HepG2 (cell line): ENCODE measurements around the gene MBD3L5. TPM values are rescaled to one million over a fixed set of nuclear protein-coding genes. Genes with fewer than 3 reads are reported as not detected.

ENCODE experiments used
- ATAC-seq: fragments of 200-7000 bp; cut with Tn5 transposase; 3 replicates; pipeline ENCODE4 v1.9.1; 2020; ENCODE audit warnings: mild to moderate bottlenecking, moderate library complexity
- BruUV-seq: library from RNA; stranded (reverse); fragments of 400-500 nt; replicated peaks from 2 replicates; lab custom pipeline; 2021; lab: Mats Ljungman, UMichigan
- CTCF ChIA-PET: fragments of 300-600 bp; formaldehyde crosslinking; extraction: SDS; loops from one replicate; lab custom pipeline; 2021; ENCODE audit warnings: low total read pairs, inconsistent platforms, low intra/inter-chr PET ratio; lab: Yijun Ruan, JAX
- POLR2A ChIA-PET: fragments of 350-600 bp; sonication (Branson Sonifier 250); formaldehyde crosslinking; loops from one replicate; lab custom pipeline; 2020; ENCODE audit warnings: antibody characterized with exemption, inconsistent platforms; lab: Yijun Ruan, JAX
- DNase-seq: peaks from one replicate; pipeline ENCODE4 v3.0.0-alpha.2; 2015; ENCODE audit warnings: low spot score
- FAIRE-seq: peaks from 3 replicates; lab custom pipeline; 2011; peaks lifted over from hg19 to GRCh38; lab: Jason Lieb, UNC
- H2AFZ ChIP-seq: one replicate; pipeline ENCODE4 v1.6.1; 2011; ENCODE audit warnings: low read length, inconsistent platforms
- H3K27ac ChIP-seq: fragments of 300-600 bp; 3 replicates; pipeline ENCODE4 v1.8.0; 2011; ENCODE audit warnings: mixed run types, mild to moderate bottlenecking, mixed read lengths, low read length, inconsistent platforms; ENCODE audit not compliant: insufficient read depth; ENCODE audit errors: extremely low read length
- H3K27me3 ChIP-seq, 2 experiments: fragments of 200-600 bp in 1 of 2; 2 replicates in 1 of 2; 3 replicates in 1 of 2; pipeline versions ENCODE4 v1.6.0 to v1.8.0; 2011; ENCODE audit warnings: low read length in 2 of 2, mild to moderate bottlenecking in 2 of 2, moderate library complexity in 2 of 2, inconsistent platforms in 1 of 2; ENCODE audit not compliant: insufficient read depth in 2 of 2, control insufficient read depth in 1 of 2
- H3K36me3 ChIP-seq, 2 experiments: fragments of 200-600 bp in 1 of 2; replicated peaks in 1 of 2; 2 replicates in 1 of 2; 3 replicates in 1 of 2; pipeline versions ENCODE4 v1.5.1 to v1.8.0; 2011; ENCODE audit warnings: low read length in 2 of 2, inconsistent platforms in 1 of 2; ENCODE audit not compliant: insufficient read depth in 2 of 2, control insufficient read depth in 1 of 2
- H3K4me1 ChIP-seq: 2 replicates; pipeline ENCODE4 v1.5.1; 2012; ENCODE audit warnings: low read length, inconsistent platforms; ENCODE audit not compliant: insufficient read depth
- H3K4me2 ChIP-seq: 2 replicates; pipeline ENCODE4 v1.6.0; 2011; ENCODE audit warnings: low read depth, low read length, inconsistent platforms
- H3K4me3 ChIP-seq, 3 experiments: fragments of 200-600 bp in 1 of 3; sonication (generic), shearing (Covaris generic) in 1 of 3; replicated peaks in 1 of 3; 2 replicates each; pipeline ENCODE4 v1.5.1; 2011 to 2016; ENCODE audit warnings: low read length in 3 of 3, inconsistent platforms in 2 of 3, low read depth in 2 of 3, mild to moderate bottlenecking in 2 of 3, control low read depth in 1 of 3, mixed read lengths in 1 of 3; ENCODE audit not compliant: insufficient read depth in 1 of 3
- H3K79me2 ChIP-seq: one replicate; pipeline ENCODE4 v1.6.1; 2011; ENCODE audit warnings: low read length, inconsistent platforms; ENCODE audit not compliant: insufficient read depth
- H3K9ac ChIP-seq: 2 replicates; pipeline ENCODE4 v1.6.0; 2011; ENCODE audit warnings: mild to moderate bottlenecking, low read depth, low read length, inconsistent platforms; ENCODE audit not compliant: insufficient read depth
- H3K9me3 ChIP-seq: 2 replicates; pipeline ENCODE4 v1.5.1; 2012; ENCODE audit warnings: mild to moderate bottlenecking, low read length
- H4K20me1 ChIP-seq: 2 replicates; pipeline ENCODE4 v1.6.0; 2011; ENCODE audit warnings: inconsistent platforms, mild to moderate bottlenecking, low read length, moderate library complexity; ENCODE audit not compliant: insufficient read depth
- KLF9 ChIP-seq: IDR thresholded peaks from 2 replicates; pipeline ENCODE4 v1.6.1; 2016; ENCODE audit warnings: low read depth
- MBD4 ChIP-seq: IDR thresholded peaks from 2 replicates; pipeline ENCODE4 v1.6.1; 2012; ENCODE audit warnings: low read length, inconsistent platforms, borderline replicate concordance
- PAX8 ChIP-seq: sonication (generic); formaldehyde crosslinking; IDR thresholded peaks from 2 replicates; pipeline ENCODE4 v1.8.0; 2022; ENCODE audit warnings: mild to moderate bottlenecking, missing genetic modification reagents, borderline replicate concordance
- ZMYM3 ChIP-seq: sonication (generic); formaldehyde crosslinking; IDR thresholded peaks from 2 replicates; pipeline ENCODE4 v1.5.1; 2020; ENCODE audit warnings: mild to moderate bottlenecking, missing genetic modification reagents
- ZNF121 ChIP-seq: sonication (generic); formaldehyde crosslinking; IDR thresholded peaks from 2 replicates; pipeline ENCODE4 v1.5.0; 2020; ENCODE audit warnings: mild to moderate bottlenecking, missing genetic modification reagents
- ZSCAN21 ChIP-seq: sonication (generic); formaldehyde crosslinking; IDR thresholded peaks from 2 replicates; pipeline ENCODE4 v1.8.0; 2022; ENCODE audit warnings: mild to moderate bottlenecking, missing genetic modification reagents, moderate library complexity, borderline replicate concordance
- WGBS: methylation state at CpG from one replicate; pipeline ENCODE4 v1.1.6; 2017; ENCODE audit warnings: low lambda C conversion rate; 5-methylcytosine and 5-hydroxymethylcytosine counted together
- in situ Hi-C: cut with HindIII; loops from 2 replicates; pipeline ENCODE4 v1.10.0; 2017; ENCODE audit warnings: low pct_unique_long_range_greater_than_20kb; ENCODE audit not compliant: extremely low pct_ligation_motif_present
- intact Hi-C: fragments of 100-400 bp; cut with micrococcal nuclease; formaldehyde crosslinking; loops from one replicate; pipeline ENCODE4 v1.10.0; 2022; ENCODE audit not compliant: unreplicated experiment
- polyA plus RNA-seq, 8 experiments: library from polyadenylated mRNA; depleted of rRNA in 3 of 8; stranded (reverse) in 7 of 8; unstranded in 1 of 8; fragments of >200 nt; fragmentation: Illumina TruSeq in 4 of 8; extraction: Trizol in 4 of 8; gene quantifications; 2 replicates each; pipeline versions ENCODE4 v1.2.1 to v1.2.3, GENCODE V29; 2011 to 2016; ENCODE audit warnings: low read depth in 4 of 8, missing spikeins in 1 of 8, mixed read lengths in 1 of 8; ENCODE audit not compliant: insufficient read depth in 1 of 8
- total RNA-seq, 5 experiments: library from RNA; depleted of rRNA; stranded (reverse); fragments of >200 nt; fragmentation: Illumina TruSeq; extraction: Trizol; gene quantifications; 2 replicates each; pipeline ENCODE4 v1.2.3, GENCODE V29; 2016; ENCODE audit warnings: low read depth in 1 of 5
- TF ChIP-seq, protein P1 (sequence below): sonication (generic); formaldehyde crosslinking; IDR thresholded peaks from 2 replicates; pipeline ENCODE4 v1.5.0; 2020; ENCODE audit warnings: mild to moderate bottlenecking, missing genetic modification reagents

Gene MBD3L5
- total and polyA plus RNA-seq, 2 of the 13 experiments (the other 11 are each of a cell fraction or from before 2014, with no cell fraction given): not detected

DNA sequence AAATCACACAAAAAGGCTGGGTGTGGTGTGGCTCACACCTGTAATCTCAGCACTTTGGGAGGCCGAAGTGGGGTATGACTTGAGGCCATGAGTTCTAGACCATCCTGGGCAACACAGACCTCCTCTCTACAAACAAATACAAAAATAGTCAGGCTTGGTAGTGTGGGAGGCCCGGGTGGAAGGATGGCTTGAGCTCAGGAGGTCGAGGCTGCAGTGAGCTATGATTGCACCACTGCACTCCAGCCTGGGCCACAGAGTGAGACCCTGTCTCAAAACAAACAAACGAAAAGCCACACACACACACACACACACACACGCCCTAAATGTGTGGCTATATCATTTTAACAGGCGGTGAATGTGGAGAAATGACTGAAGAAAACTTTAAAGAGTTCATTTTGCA lies 38.2 kb downstream of the MBD3L5 start:
- 63% methylated on average over 5 of the region's 6 CpGs for WGBS
- Histone ChIP-seq H2AFZ (peak overlapping the region; percentile 51), H4K20me1 (no peaks in the 10 kb centered on the region), H3K79me2 (peaks cover 11% of the 10 kb centered on the region), H3K9me3 (peaks cover 7% of the 10 kb centered on the region), H3K4me3 (peak overlapping the region; percentile 30 to 57 (median 30); a peak in 4 of 6 replicates), H3K27me3 (no peaks in the 10 kb centered on the region; a peak in 1 of 5 replicates), H3K9ac (no peak overlapping the region), H3K4me1 (peaks cover 14% of the 10 kb centered on the region), H3K36me3 (peaks cover 3 to 19% of the 10 kb centered on the region in 2 experiments; a peak in 4 of 5 replicates), H3K4me2 (peak overlapping the region; percentile 74), H3K27ac (no peak overlapping the region)
- no TSS peak for BruUV-seq
- CTCF ChIA-PET: no interaction called here
- POLR2A ChIA-PET: interaction anchor here (0.7 to 1.5 kb wide), 11 partner anchors 16 to 592 kb away, joined by 3 to 32 read pairs (median 4); partner anchors contain the start of genes MCOLN1 and TNFSF9
- TF ChIP-seq PAX8 (CRISPR knock-in tag): no peak
- TF ChIP-seq ZNF121 (CRISPR knock-in tag): peak; percentile 62
- peak; percentile 54; the same call in 1 of the 2 replicates for TF ChIP-seq ZMYM3 (CRISPR knock-in tag)
- 0 out of 2 replicates have a peak, but pooled peaks have one; percentile 5 for TF ChIP-seq ZSCAN21
- TF ChIP-seq KLF9 (CRISPR knock-in tag): no peak
- no peak for TF ChIP-seq MBD4
- TF ChIP-seq, protein P1, sequence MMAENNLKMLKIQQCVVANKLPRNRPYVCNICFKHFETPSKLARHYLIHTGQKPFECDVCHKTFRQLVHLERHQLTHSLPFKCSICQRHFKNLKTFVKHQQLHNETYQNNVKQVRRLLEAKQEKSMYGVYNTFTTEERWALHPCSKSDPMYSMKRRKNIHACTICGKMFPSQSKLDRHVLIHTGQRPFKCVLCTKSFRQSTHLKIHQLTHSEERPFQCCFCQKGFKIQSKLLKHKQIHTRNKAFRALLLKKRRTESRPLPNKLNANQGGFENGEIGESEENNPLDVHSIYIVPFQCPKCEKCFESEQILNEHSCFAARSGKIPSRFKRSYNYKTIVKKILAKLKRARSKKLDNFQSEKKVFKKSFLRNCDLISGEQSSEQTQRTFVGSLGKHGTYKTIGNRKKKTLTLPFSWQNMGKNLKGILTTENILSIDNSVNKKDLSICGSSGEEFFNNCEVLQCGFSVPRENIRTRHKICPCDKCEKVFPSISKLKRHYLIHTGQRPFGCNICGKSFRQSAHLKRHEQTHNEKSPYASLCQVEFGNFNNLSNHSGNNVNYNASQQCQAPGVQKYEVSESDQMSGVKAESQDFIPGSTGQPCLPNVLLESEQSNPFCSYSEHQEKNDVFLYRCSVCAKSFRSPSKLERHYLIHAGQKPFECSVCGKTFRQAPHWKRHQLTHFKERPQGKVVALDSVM (CRISPR knock-in tag): peak; percentile 81
- DNase-seq (no peak), FAIRE-seq (no peak), ATAC-seq (no peak)
- intact Hi-C loops: no loop called here
- in situ Hi-C loops: no loop called here
